Gastrocnemius medialis (tissue), 4 donors: ENCODE data around the gene TMEM74B.

Experiments
- POLR2A ChIP-seq, 2 donors: fragments of 450-650 bp; IDR thresholded peaks; one replicate each; pipeline ENCODE4 v1.6.1; 2017; ENCODE audit warnings: antibody characterized with exemption in 2 of 2, mild to moderate bottlenecking in 2 of 2, moderate library complexity in 2 of 2
- TF ChIP-seq, protein P1 (sequence below), 5 experiments: fragments of 450-650 bp in 3 of 5; fragments of 200-600 bp in 2 of 5; sonication (generic) in 2 of 5; IDR thresholded peaks in 4 of 5; conservative IDR thresholded peaks in 1 of 5; 1 replicate in 4 of 5; 2 replicates in 1 of 5; pipeline ENCODE4 v1.5.1; 2016 to 2019; ENCODE audit warnings: antibody characterized with exemption in 5 of 5, mild to moderate bottlenecking in 3 of 5, moderate library complexity in 3 of 5

DNA sequence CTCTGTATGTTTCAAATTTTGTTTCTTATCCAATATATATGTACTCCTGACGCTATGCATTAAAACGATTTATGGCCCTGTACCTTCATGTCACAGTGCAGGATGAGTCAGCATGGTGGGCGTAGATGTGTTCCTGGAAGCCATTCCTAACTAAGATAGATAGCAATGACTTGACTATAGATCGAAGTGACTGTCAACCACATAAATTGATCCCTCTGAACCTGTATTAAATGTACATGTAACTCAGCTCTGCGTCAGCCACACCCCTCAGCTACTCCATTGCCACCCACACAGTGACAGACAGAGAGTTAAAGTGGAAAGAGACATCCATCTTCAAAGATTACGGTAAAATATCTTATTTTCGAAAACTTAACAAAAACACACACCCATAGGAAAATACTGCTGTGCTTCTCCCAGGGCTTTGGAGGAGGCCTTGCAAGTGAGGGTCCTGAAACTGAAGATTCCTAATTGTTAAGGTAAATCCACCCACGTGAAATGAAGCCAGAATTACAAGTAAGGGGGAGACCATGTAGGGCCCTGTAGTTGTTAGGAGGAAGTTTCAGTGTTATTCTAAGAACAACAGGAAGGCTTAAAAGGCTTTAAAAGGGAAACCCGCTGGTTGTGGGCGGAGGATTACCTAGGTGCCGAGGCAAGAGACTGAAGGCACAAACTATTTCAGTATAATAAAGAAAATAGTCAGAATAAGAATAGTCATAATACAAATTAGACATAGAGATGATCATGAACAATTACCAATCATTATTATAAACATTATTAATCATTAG is 30.8 kb upstream of the TMEM74B start:
- TF ChIP-seq, protein P1, sequence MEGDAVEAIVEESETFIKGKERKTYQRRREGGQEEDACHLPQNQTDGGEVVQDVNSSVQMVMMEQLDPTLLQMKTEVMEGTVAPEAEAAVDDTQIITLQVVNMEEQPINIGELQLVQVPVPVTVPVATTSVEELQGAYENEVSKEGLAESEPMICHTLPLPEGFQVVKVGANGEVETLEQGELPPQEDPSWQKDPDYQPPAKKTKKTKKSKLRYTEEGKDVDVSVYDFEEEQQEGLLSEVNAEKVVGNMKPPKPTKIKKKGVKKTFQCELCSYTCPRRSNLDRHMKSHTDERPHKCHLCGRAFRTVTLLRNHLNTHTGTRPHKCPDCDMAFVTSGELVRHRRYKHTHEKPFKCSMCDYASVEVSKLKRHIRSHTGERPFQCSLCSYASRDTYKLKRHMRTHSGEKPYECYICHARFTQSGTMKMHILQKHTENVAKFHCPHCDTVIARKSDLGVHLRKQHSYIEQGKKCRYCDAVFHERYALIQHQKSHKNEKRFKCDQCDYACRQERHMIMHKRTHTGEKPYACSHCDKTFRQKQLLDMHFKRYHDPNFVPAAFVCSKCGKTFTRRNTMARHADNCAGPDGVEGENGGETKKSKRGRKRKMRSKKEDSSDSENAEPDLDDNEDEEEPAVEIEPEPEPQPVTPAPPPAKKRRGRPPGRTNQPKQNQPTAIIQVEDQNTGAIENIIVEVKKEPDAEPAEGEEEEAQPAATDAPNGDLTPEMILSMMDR (IDR thresholded peaks at IDR 0.05 in 4 of 5, conservative IDR thresholded peaks at IDR 0.05 in 1 of 5): no peak
- no peak for TF ChIP-seq POLR2A (IDR thresholded peaks at IDR 0.05)
